Muscle of leg (tissue), 11 donors: ENCODE data around the gene ZNF446. TPM values are rescaled to one million over a fixed set of nuclear protein-coding genes. Genes with fewer than 3 reads are reported as not detected.

Experiments used
- DNase-seq: peaks from one replicate; pipeline ENCODE4 v3.0.0; 2013
- H3K27ac ChIP-seq: one replicate; pipeline ENCODE4 v1.5.1; 2013; ENCODE audit warnings: mild to moderate bottlenecking, low read length, control low read depth
- H3K27me3 ChIP-seq: one replicate; pipeline ENCODE4 v1.6.1; 2013; ENCODE audit warnings: low read length; ENCODE audit not compliant: control insufficient read depth, insufficient read depth
- H3K36me3 ChIP-seq: one replicate; pipeline ENCODE4 v1.6.1; 2013; ENCODE audit warnings: low read length; ENCODE audit not compliant: control insufficient read depth, insufficient read depth
- H3K4me1 ChIP-seq: one replicate; pipeline ENCODE4 v1.6.1; 2013; ENCODE audit warnings: low read length; ENCODE audit not compliant: control insufficient read depth, insufficient read depth
- H3K4me3 ChIP-seq: one replicate; pipeline ENCODE4 v1.5.1; 2013; ENCODE audit warnings: low read length, control low read depth
- H3K9me3 ChIP-seq: replicated peaks from 2 replicates; pipeline ENCODE4 v1.6.1; 2013; ENCODE audit warnings: low read depth, low read length; ENCODE audit not compliant: control insufficient read depth
- WGBS: methylation state at CpG from one replicate; pipeline ENCODE4 v1.1.5; 2013; ENCODE audit warnings: missing lambda C conversion rate; ENCODE audit not compliant: insufficient coverage; 5-methylcytosine and 5-hydroxymethylcytosine counted together
- polyA plus RNA-seq, 8 donors: library from polyadenylated mRNA; unstranded; fragments of 120-200 nt; gene quantifications; one replicate each; pipeline versions ENCODE4 v1.2.1 to v1.2.3, GENCODE V29; 2013; ENCODE audit warnings: inconsistent platforms in 1 of 8, low replicate concordance in 1 of 8; ENCODE audit not compliant: insufficient read length in 8 of 8, insufficient read depth in 1 of 8
- total RNA-seq: library from RNA; stranded (reverse); fragments of 120-200 nt; gene quantifications from one replicate; pipeline ENCODE4 v1.2.4, GENCODE V29; 2013

The ZNF446 gene
- total and polyA plus RNA-seq, 9 donors: 6.5 to 9.8 (median 7.8) TPM

GRCh38 chr19:58521651-58522050 lies 45.5 kb downstream of the ZNF446 start:
- 49% methylated on average over 4 of the region's 4 CpGs for WGBS
- H3K4me3 ChIP-seq: no peak overlapping the region
- no peaks in the 10 kb centered on the region for H3K9me3 ChIP-seq
- peaks cover 7% of the 10 kb centered on the region for H3K36me3 ChIP-seq
- H3K27ac ChIP-seq: no peak overlapping the region
- H3K4me1 ChIP-seq: peaks cover 21% of the 10 kb centered on the region
- no peaks in the 10 kb centered on the region for H3K27me3 ChIP-seq
- no peak for DNase-seq

- DNase-seq: no peak
- no peak overlapping the region for H3K27ac ChIP-seq
- no peaks in the 10 kb centered on the region for H3K27me3 ChIP-seq
- no peak overlapping the region for H3K4me3 ChIP-seq
- no peaks in the 10 kb centered on the region for H3K36me3 ChIP-seq
- WGBS: 76% methylated on average over 2 of the region's 3 CpGs
- H3K4me1 ChIP-seq: peaks cover 21% of the 10 kb centered on the region
- H3K9me3 ChIP-seq: no peaks in the 10 kb centered on the region
These were observed 46.6 kb downstream of the ZNF446 start for GRCh38 chr19:58522709-58523108.

DNA sequence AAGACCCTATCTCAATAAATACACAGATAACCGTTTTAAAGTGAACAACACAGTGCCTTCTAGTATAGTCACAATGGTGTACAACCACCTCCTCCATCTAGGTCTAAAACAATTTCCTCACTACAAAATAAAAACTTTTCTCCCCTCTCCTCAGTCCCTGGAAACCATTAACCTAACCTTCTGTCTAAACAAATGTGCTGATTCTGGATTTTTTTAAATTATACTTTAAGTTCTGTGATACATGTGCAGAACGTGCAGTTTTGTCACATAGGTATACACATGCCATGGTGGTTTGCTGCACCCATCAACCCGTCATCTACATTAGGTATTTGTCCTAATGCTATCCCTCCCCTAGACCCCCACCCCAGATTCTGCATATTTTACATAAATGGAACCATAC lies 53.3 kb downstream of the ZNF446 start:
- 100% methylated on average over 1 of the region's 3 CpGs for WGBS
- H3K27me3 ChIP-seq: peaks cover 2% of the 10 kb centered on the region

More for the DNA sequence above, 53.3 kb downstream of the ZNF446 start:
- Histone ChIP-seq H3K27ac (no peak overlapping the region), H3K36me3 (no peaks in the 10 kb centered on the region), H3K4me3 (no peak overlapping the region), H3K9me3 (no peaks in the 10 kb centered on the region), H3K4me1 (no peaks in the 10 kb centered on the region)
- no peak for DNase-seq

Other genes starting within 250 kb of the ZNF446 start
- gene ZNF544, start 247.4 kb upstream of the ZNF446 start, total RNA-seq: 24.2 TPM
- gene ZNF544, start 247.4 kb upstream of the ZNF446 start, polyA plus RNA-seq: 10 to 100 TPM; 13.2 to 22.6 (median 15.7) TPM
- gene ZNF8, start 197.4 kb upstream of the ZNF446 start, total RNA-seq: 5.7 TPM
- gene ZNF8, start 197.4 kb upstream of the ZNF446 start, polyA plus RNA-seq: 1 to 10 TPM; 2.6 to 5.9 (median 4.4) TPM
- gene ERVK3-1, start 171.0 kb upstream of the ZNF446 start, total RNA-seq: 30.5 TPM
- 10 to 100 TPM; 28.8 to 37.1 (median 32.4) TPM for gene ERVK3-1, start 171.0 kb upstream of the ZNF446 start, polyA plus RNA-seq
- 2.7 TPM for gene ZSCAN22, start 149.4 kb upstream of the ZNF446 start, total RNA-seq
- gene ZSCAN22, start 149.4 kb upstream of the ZNF446 start, polyA plus RNA-seq: 1 to 10 TPM; 2.4 to 3.4 (median 3.2) TPM
- gene A1BG, start 122.9 kb upstream of the ZNF446 start, total RNA-seq: 10.8 TPM
- 1 to 10 TPM; 2.4 to 5.0 (median 4.2) TPM for gene A1BG, start 122.9 kb upstream of the ZNF446 start, polyA plus RNA-seq
- 2.2 TPM for gene ZNF497, start 113.6 kb upstream of the ZNF446 start, total RNA-seq
- gene ZNF497, start 113.6 kb upstream of the ZNF446 start, polyA plus RNA-seq: 1 to 10 TPM; 1.8 to 3.2 (median 2.7) TPM
- 1.0 TPM for gene ZNF837, start 95.3 kb upstream of the ZNF446 start, total RNA-seq
- gene ZNF837, start 95.3 kb upstream of the ZNF446 start, polyA plus RNA-seq: 1 to 10 TPM; 1.1 to 2.3 (median 1.8) TPM
- gene RPS5, start 89.1 kb upstream of the ZNF446 start, total RNA-seq: 2,401 TPM
- gene RPS5, start 89.1 kb upstream of the ZNF446 start, polyA plus RNA-seq: 1,000 to 10,000 TPM; 1,523 to 1,956 (median 1,735) TPM
- not detected for gene RNF225, start 80.7 kb upstream of the ZNF446 start, total RNA-seq
- under 1 TPM in 1 of 8 donors, not detected in 7; 0.20 TPM for gene RNF225, start 80.7 kb upstream of the ZNF446 start, polyA plus RNA-seq
- gene ZNF584, start 67.7 kb upstream of the ZNF446 start, total RNA-seq: 7.9 TPM
- 1 to 10 TPM; 4.7 to 7.8 (median 6.2) TPM for gene ZNF584, start 67.7 kb upstream of the ZNF446 start, polyA plus RNA-seq
- gene ZNF132, start 36.2 kb upstream of the ZNF446 start, total RNA-seq: 9.5 TPM
- 1 to 10 TPM; 3.0 to 5.6 (median 4.7) TPM for gene ZNF132, start 36.2 kb upstream of the ZNF446 start, polyA plus RNA-seq
- 5.7 TPM for gene ZNF324B, start 24.7 kb upstream of the ZNF446 start, total RNA-seq
- 1 to 10 TPM; 2.7 to 4.7 (median 3.9) TPM for gene ZNF324B, start 24.7 kb upstream of the ZNF446 start, polyA plus RNA-seq
- 7.3 TPM for gene ZNF324, start 9.3 kb upstream of the ZNF446 start, total RNA-seq
- 1 to 10 TPM; 4.8 to 6.4 (median 5.6) TPM for gene ZNF324, start 9.3 kb upstream of the ZNF446 start, polyA plus RNA-seq
- 5.7 TPM for gene SLC27A5, start 35.6 kb downstream of the ZNF446 start, total RNA-seq
- 1 to 10 TPM; 2.5 to 4.6 (median 3.9) TPM for gene SLC27A5, start 35.6 kb downstream of the ZNF446 start, polyA plus RNA-seq
- gene ZBTB45, start 43.5 kb downstream of the ZNF446 start, total RNA-seq: 3.0 TPM
- 10 to 100 TPM in 6 of 8 donors, 1 to 10 TPM in 2; 9.2 to 12.4 (median 10.5) TPM for gene ZBTB45, start 43.5 kb downstream of the ZNF446 start, polyA plus RNA-seq
- 213 TPM for gene TRIM28, start 67.7 kb downstream of the ZNF446 start, total RNA-seq
- 100 to 1,000 TPM; 297 to 466 (median 390) TPM for gene TRIM28, start 67.7 kb downstream of the ZNF446 start, polyA plus RNA-seq
- 60.8 TPM for gene CHMP2A, start 78.8 kb downstream of the ZNF446 start, total RNA-seq
- gene CHMP2A, start 78.8 kb downstream of the ZNF446 start, polyA plus RNA-seq: 10 to 100 TPM; 71.0 to 83.3 (median 77.3) TPM
- gene UBE2M, start 82.3 kb downstream of the ZNF446 start, total RNA-seq: 30.6 TPM
- gene UBE2M, start 82.3 kb downstream of the ZNF446 start, polyA plus RNA-seq: 10 to 100 TPM; 65.3 to 71.8 (median 67.3) TPM
- gene MZF1, start 97.0 kb downstream of the ZNF446 start, total RNA-seq: 10.3 TPM
- 10 to 100 TPM in 7 of 8 donors, 1 to 10 TPM in 1; 8.1 to 21.4 (median 17.4) TPM for gene MZF1, start 97.0 kb downstream of the ZNF446 start, polyA plus RNA-seq